Measurements from ENCODE around the gene APCDD1L.
"Not testable (repeated sequence)": the region's sequence is repeated elsewhere in the genome, so short reads cannot be mapped to it uniquely, and the experiment has no call there.

APCDD1L gene

GRCh38 chr20:58549231-58550209, 34.3 kb upstream of the APCDD1L start:
- Mint-ChIP-seq H3K27me3 (peaks cover 51 to 77% of the 10 kb centered on the region in 2 donors), H3K4me1 (ENCODE audit: low read depth in 2 of 2) (no peaks in the 10 kb centered on the region), H3K4me3 (no peak overlapping the region), H3K9me3 (no peaks in the 10 kb centered on the region), H3K36me3 (ENCODE audit: insufficient read depth) (peaks cover 3% of the 10 kb centered on the region), H3K27ac (no peak overlapping the region)
- ATAC-seq (replicated peaks) (no peak), DNase-seq (no peak)

GRCh38 chr20:58547623-58548475, 32.6 kb upstream of the APCDD1L start:
- ATAC-seq (replicated peaks) (no peak), DNase-seq (no peak)
- Mint-ChIP-seq H3K36me3 (ENCODE audit: insufficient read depth) (peaks cover 3% of the 10 kb centered on the region), H3K4me1 (ENCODE audit: low read depth in 2 of 2) (no peaks in the 10 kb centered on the region), H3K9me3 (no peaks in the 10 kb centered on the region), H3K4me3 (no peak overlapping the region), H3K27me3 (peaks cover 38 to 60% of the 10 kb centered on the region in 2 donors), H3K27ac (no peak overlapping the region)

- no peak overlapping the region for H3K27ac Mint-ChIP-seq
- ATAC-seq (replicated peaks), result no peak
Observed at GRCh38 chr20:58546756-58547622, 31.8 kb upstream of the APCDD1L start.

GRCh38 chr20:58546416-58546711, 31.2 kb upstream of the APCDD1L start:
- H3K9me3 Mint-ChIP-seq, result no peaks in the 10 kb centered on the region
- no peak for ATAC-seq (replicated peaks)
- H3K27ac Mint-ChIP-seq, result no peak overlapping the region
- no peaks in the 10 kb centered on the region for H3K4me1 Mint-ChIP-seq (ENCODE audit: low read depth in 2 of 2)
- H3K4me3 Mint-ChIP-seq, result no peak overlapping the region
- no peak for DNase-seq
- H3K36me3 Mint-ChIP-seq (ENCODE audit: insufficient read depth), result no peaks in the 10 kb centered on the region
- peaks cover 26 to 50% of the 10 kb centered on the region in 2 donors for H3K27me3 Mint-ChIP-seq

More at GRCh38 chr20:58546756-58547622, 31.8 kb upstream of the APCDD1L start:
- Mint-ChIP-seq H3K9me3 (no peaks in the 10 kb centered on the region), H3K36me3 (ENCODE audit: insufficient read depth) (no peaks in the 10 kb centered on the region), H3K4me1 (ENCODE audit: low read depth in 2 of 2) (no peaks in the 10 kb centered on the region), H3K27me3 (peaks cover 29 to 51% of the 10 kb centered on the region in 2 donors), H3K4me3 (no peak overlapping the region)
- DNase-seq, result no peak

- no peak overlapping the region for H3K4me3 Mint-ChIP-seq
- DNase-seq (no peak), ATAC-seq (replicated peaks) (no peak)
- no peak overlapping the region for H3K27ac Mint-ChIP-seq
- no peaks in the 10 kb centered on the region for H3K4me1 Mint-ChIP-seq (ENCODE audit: low read depth in 2 of 2)
- H3K9me3 Mint-ChIP-seq, result no peaks in the 10 kb centered on the region
- no peaks in the 10 kb centered on the region for H3K36me3 Mint-ChIP-seq (ENCODE audit: insufficient read depth)
- peaks cover 29 to 54% of the 10 kb centered on the region in 2 donors for H3K27me3 Mint-ChIP-seq
Observed at GRCh38 chr20:58545565-58546415, 30.6 kb upstream of the APCDD1L start.

GRCh38 chr20:58544891-58545290, 29.7 kb upstream of the APCDD1L start:
- peaks cover 24 to 54% of the 10 kb centered on the region in 2 donors for H3K27me3 Mint-ChIP-seq
- H3K36me3 Mint-ChIP-seq (ENCODE audit: insufficient read depth), result no peaks in the 10 kb centered on the region
- no peak overlapping the region for H3K27ac Mint-ChIP-seq
- DNase-seq (no peak), ATAC-seq (replicated peaks) (no peak)
- H3K4me3 Mint-ChIP-seq, result no peak overlapping the region
- no peaks in the 10 kb centered on the region for H3K4me1 Mint-ChIP-seq (ENCODE audit: low read depth in 2 of 2)
- H3K9me3 Mint-ChIP-seq, result no peaks in the 10 kb centered on the region

DNA sequence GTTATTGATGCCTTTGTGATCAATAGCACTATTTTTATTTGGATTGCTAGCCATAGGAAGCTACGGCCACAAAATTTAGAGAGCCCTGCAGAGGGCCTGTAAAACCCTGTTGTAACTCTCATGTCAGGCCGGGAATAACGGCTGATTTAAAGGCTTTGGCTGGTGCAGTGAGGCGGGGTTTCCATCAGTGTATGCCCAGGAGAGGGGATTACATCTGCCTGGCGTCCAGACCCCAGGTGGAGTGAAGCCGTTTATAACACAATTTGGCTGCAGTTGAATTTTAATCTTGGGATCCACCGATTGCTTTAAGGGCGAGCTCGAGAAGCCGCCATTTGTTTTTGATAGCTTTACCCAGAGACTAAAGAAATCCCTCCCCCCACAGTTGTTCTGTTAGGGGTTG, 29.1 kb upstream of the APCDD1L start:
- Mint-ChIP-seq H3K27me3 (peaks cover 18 to 51% of the 10 kb centered on the region in 2 donors), H3K4me1 (ENCODE audit: low read depth in 2 of 2) (no peaks in the 10 kb centered on the region), H3K9me3 (no peaks in the 10 kb centered on the region), H3K27ac (no peak overlapping the region), H3K4me3 (no peak overlapping the region), H3K36me3 (ENCODE audit: insufficient read depth) (no peaks in the 10 kb centered on the region)
- no peak for ATAC-seq (replicated peaks)
- no peak for DNase-seq

DNA sequence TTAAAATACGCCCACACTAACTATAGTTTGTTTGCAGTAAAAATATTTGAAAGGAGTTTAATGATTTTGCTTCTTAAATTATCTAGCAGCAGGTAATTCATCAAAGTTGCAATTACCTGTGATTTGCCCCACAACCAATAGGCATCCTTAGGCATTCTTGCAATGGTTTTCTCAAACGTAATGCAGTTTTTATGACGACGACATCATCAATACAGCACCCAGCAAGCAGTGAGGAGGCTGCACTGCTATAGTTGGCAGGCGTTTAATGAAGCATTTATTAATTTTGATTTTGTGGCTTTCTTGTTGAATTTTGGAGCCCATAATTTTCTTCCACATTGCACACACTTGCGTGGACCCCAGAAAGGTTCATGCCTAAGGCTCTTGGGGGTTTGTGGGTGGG, 28.1 kb upstream of the APCDD1L start:
- Mint-ChIP-seq H3K4me3 (no peak overlapping the region), H3K27me3 (peaks cover 13 to 41% of the 10 kb centered on the region in 2 donors), H3K9me3 (peaks cover 0 to under 1% of the 10 kb centered on the region in 2 donors), H3K36me3 (ENCODE audit: insufficient read depth) (no peaks in the 10 kb centered on the region), H3K27ac (no peak overlapping the region), H3K4me1 (ENCODE audit: low read depth in 2 of 2) (no peaks in the 10 kb centered on the region)
- ATAC-seq (replicated peaks) (no peak), DNase-seq (no peak)

- H3K27ac Mint-ChIP-seq, result no peak overlapping the region
- no peak for ATAC-seq (replicated peaks)
- H3K9me3 Mint-ChIP-seq, result peaks cover 2 to 8% of the 10 kb centered on the region in 2 donors
- H3K4me3 Mint-ChIP-seq, result no peak overlapping the region
- no peaks in the 10 kb centered on the region for H3K4me1 Mint-ChIP-seq (ENCODE audit: low read depth in 2 of 2)
- no peak for DNase-seq
- H3K36me3 Mint-ChIP-seq (ENCODE audit: insufficient read depth), result no peaks in the 10 kb centered on the region
- H3K27me3 Mint-ChIP-seq, result peaks cover 13 to 34% of the 10 kb centered on the region in 2 donors
Observed at GRCh38 chr20:58542411-58543095, 27.4 kb upstream of the APCDD1L start.

DNA sequence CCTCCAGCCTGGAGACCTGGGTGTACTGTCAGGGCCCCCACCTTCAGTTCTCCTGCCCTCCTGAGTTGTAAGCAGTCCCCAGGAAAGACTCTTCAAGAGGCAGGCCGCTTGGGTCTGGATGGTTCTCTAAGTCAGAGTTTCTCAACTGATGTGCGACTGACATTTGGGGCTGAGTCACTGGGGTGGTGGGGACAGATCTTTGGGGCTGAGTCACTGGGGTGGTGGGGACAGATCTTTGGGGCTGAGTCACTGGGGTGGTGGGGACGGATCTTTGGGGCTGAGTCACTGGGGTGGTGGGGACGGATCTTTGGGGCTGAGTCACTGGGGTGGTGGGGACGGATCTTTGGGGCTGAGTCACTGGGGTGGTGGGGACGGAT, 26.8 kb upstream of the APCDD1L start:
- not testable (repeated sequence) for H3K4me1 Mint-ChIP-seq (ENCODE audit: low read depth in 2 of 2); ATAC-seq (replicated peaks); H3K36me3 Mint-ChIP-seq (ENCODE audit: insufficient read depth); H3K9me3 Mint-ChIP-seq; H3K4me3 Mint-ChIP-seq; H3K27ac Mint-ChIP-seq; DNase-seq
- H3K27me3 Mint-ChIP-seq, result peaks cover 13 to 29% of the 10 kb centered on the region in 2 donors

DNA sequence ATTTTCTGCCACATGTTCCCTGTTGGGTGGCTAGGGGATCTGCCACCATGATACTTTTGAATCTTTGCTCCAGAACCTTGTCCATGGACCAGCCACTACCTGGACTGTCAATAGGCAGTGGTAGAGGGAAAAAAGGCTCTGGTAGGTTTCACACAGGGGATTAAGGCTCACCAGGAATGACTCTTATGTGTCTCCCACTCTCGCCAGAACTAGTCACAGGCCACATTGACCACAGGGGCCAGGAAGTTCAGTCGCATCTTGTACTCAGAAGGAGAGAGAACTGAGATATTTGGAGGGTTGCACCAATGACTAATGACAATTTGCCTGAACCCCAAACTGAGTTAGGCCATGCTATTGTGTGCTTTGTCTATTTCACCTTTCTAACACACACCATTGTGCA, 23.6 kb upstream of the APCDD1L start:
- ATAC-seq (replicated peaks) (no peak), DNase-seq (no peak)
- Mint-ChIP-seq H3K9me3 (peaks cover 2 to 9% of the 10 kb centered on the region in 2 donors), H3K4me3 (no peak overlapping the region), H3K27me3 (peaks cover 13 to 26% of the 10 kb centered on the region in 2 donors), H3K27ac (no peak overlapping the region), H3K36me3 (ENCODE audit: insufficient read depth) (no peaks in the 10 kb centered on the region), H3K4me1 (ENCODE audit: low read depth in 2 of 2) (no peaks in the 10 kb centered on the region)

DNA sequence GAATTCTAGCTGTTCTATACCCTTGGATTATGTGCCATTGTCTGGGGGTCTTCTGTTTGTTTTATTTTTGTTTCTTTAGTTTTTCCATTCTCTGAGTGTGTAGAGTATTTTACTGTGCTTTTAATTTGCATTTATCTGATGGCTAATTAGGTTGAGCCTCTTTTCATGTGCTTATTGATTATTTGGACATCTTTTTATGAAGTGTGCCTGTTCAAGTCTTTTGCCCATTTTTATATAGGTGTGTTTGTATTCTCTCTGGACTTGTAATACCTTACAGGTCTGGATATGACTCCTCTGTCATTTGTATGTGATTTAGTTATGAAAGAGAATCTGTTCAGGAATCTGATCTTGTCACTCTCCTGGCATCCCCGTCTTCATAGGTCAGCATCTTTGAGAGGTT, 22.6 kb upstream of the APCDD1L start:
- Mint-ChIP-seq H3K4me3 (no peak overlapping the region), H3K4me1 (ENCODE audit: low read depth in 2 of 2) (no peaks in the 10 kb centered on the region), H3K27ac (no peak overlapping the region), H3K36me3 (ENCODE audit: insufficient read depth) (no peaks in the 10 kb centered on the region), H3K9me3 (peaks cover 3 to 17% of the 10 kb centered on the region in 2 donors), H3K27me3 (peaks cover 20 to 35% of the 10 kb centered on the region in 2 donors)
- ATAC-seq (replicated peaks), result no peak
- DNase-seq, result no peak

All from effector memory CD8-positive, alpha-beta T cell (primary cell).